Heart left ventricle (tissue), 16 donors: ENCODE data around the gene MRPL19. TPM values are rescaled to one million over a fixed set of nuclear protein-coding genes. Genes with fewer than 3 reads are reported as not detected.

Experiments
- ATAC-seq, 4 donors: fragments of 200-7000 bp; cut with Tn5 transposase; one replicate each; pipeline ENCODE4 v1.9.1; 2020 to 2022; ENCODE audit warnings: moderate library complexity in 4 of 4, mild to moderate bottlenecking in 3 of 4, moderate number of reproducible peaks in 1 of 4
- DNase-seq, 5 donors: peaks; one replicate each; pipeline ENCODE4 v3.0.0-alpha.2; 2020
- H3K27ac ChIP-seq, 12 donors: fragments of 200-600 bp; sonication (generic) in 4 of 12; one replicate each; pipeline versions ENCODE4 v1.5.0 to v1.8.0; 2016 to 2022; ENCODE audit warnings: mild to moderate bottlenecking in 2 of 12
- H3K27me3 ChIP-seq, 9 donors: fragments of 200-600 bp; sonication (generic) in 2 of 9; one replicate each; pipeline versions ENCODE4 v1.5.1 to v1.8.0; 2016 to 2022; ENCODE audit warnings: mild to moderate bottlenecking in 3 of 9
- H3K36me3 ChIP-seq, 9 donors: fragments of 200-600 bp; sonication (generic) in 2 of 9; one replicate each; pipeline versions ENCODE4 v1.5.0 to v1.8.0; 2018 to 2022; ENCODE audit warnings: mild to moderate bottlenecking in 2 of 9
- H3K4me1 ChIP-seq, 12 donors: fragments of 200-600 bp; sonication (generic) in 4 of 12; one replicate each; pipeline versions ENCODE4 v1.5.0 to v1.8.0; 2016 to 2022; ENCODE audit warnings: mild to moderate bottlenecking in 3 of 12
- H3K4me3 ChIP-seq, 12 donors: fragments of 200-600 bp; sonication (generic) in 4 of 12; one replicate each; pipeline versions ENCODE4 v1.5.0 to v1.8.0; 2017 to 2022; ENCODE audit warnings: mild to moderate bottlenecking in 9 of 12, moderate library complexity in 4 of 12
- H3K9me3 ChIP-seq, 12 donors: fragments of 200-600 bp; sonication (generic) in 4 of 12; one replicate each; pipeline versions ENCODE4 v1.5.0 to v1.8.0; 2016 to 2022; ENCODE audit warnings: mild to moderate bottlenecking in 1 of 12
- POLR2A ChIP-seq, 2 donors: fragments of 450-650 bp; IDR thresholded peaks; one replicate each; pipeline ENCODE4 v1.6.1; 2017; ENCODE audit warnings: antibody characterized with exemption in 2 of 2, mild to moderate bottlenecking in 2 of 2, moderate library complexity in 2 of 2
- WGBS, 4 donors: extraction: QIAGEN DNeasy Blood & Tissue Kit in 2 of 4; methylation state at CpG; one replicate each; pipeline versions ENCODE4 v1.1.5 to v1.1.7; 2013 to 2018; 5-methylcytosine and 5-hydroxymethylcytosine counted together
- intact Hi-C, 10 donors: fragments of 100-400 bp; cut with DNase I; formaldehyde crosslinking; loops; one replicate each; pipeline versions ENCODE4 v1.11.1 to v1.14.2; 2022
- long read RNA-seq, 3 donors: library from polyadenylated mRNA; unstranded; transcript quantifications; one replicate each; pipeline ENCODE4 v2.0.0, GENCODE V29; 2020 to 2021
- polyA plus RNA-seq, 2 donors: library from polyadenylated mRNA; stranded (reverse); fragments of 200-250 nt; gene quantifications; one replicate each; pipeline ENCODE4 v1.2.3, GENCODE V29; 2013
- total RNA-seq, 9 donors: library from RNA; depleted of rRNA in 2 of 9; stranded (reverse); fragments of >200 nt in 2 of 9; fragmentation: NEBNext Ultra II Directional in 3 of 9; extraction: Animal tissue kit (Norgen Biotek cat#: 25700) in 3 of 9; gene quantifications; one replicate each; pipeline versions ENCODE4 v1.1.0 to v1.2.4, GENCODE V29; 2016 to 2023
- TF ChIP-seq, protein P1 (sequence below), 12 donors: fragments of 200-600 bp; sonication (generic) in 4 of 12; IDR thresholded peaks; one replicate each; pipeline versions ENCODE4 v1.5.0 to v1.8.0; 2018 to 2022; ENCODE audit warnings: antibody characterized with exemption in 12 of 12, mild to moderate bottlenecking in 5 of 12
- donor health status: ischemic (EF 13 %, LVEDD 7.1; RV severe dilation, severe dysfunction).
- donor health status: healthy with polysubstance abuse.
- donor health status: DM: no; HTN: yes; CAD: no.
- donor health status: DM: no; HTN: no; CAD: no.
- donor health status: ischemic (EF 25% LVEDD 6.9; RV normal size, moderate dysfunction).
- donor health status: ischemic (EF 25% LVEDD 5.7; RV mildly dilated, moderate dysfunction).
- donor health status: healthy.
- donor health status: DM: yes; HTN: yes; CAD: no.
- donor health status: ischemic (EF 35%, LVEDD 5.7; RV mildly dilated, moderate dysfunction).
- donor health status: nonischemic (EF 11% LVEDD 7.7; RV severe dilation, severe dysfunction).
- donor health status: DM: yes; HTN: yes; CAD: no.
- donor health status: PGD.
- donor health status: ischemic (EF 29% LVEDD 5.4; RV normal size, mild dysfunction).
- donor health status: nonischemic (EF 23%, LVEDD 6.1; RV moderate dilation, normal function).

MRPL19 gene
- total RNA-seq, result 10 to 100 TPM; 40.7 to 82.8 (median 56.7) TPM
- polyA plus RNA-seq, result 10 to 100 TPM; 19.7 to 30.8 TPM
- long read RNA-seq, donor 1, transcript MRPL19-202 (6 exons, 3,479 nt), result major isoform, 37 of 50 reads
- long read RNA-seq, donor 1, partial matches to known transcripts, result 3 of 50 reads
- long read RNA-seq, donor 1, other reads (novel, unspliced or antisense), result 7 of 50 reads
- long read RNA-seq, donor 2, transcript MRPL19-202 (6 exons, 3,479 nt), result major isoform, 72 of 87 reads
- long read RNA-seq, donor 2, partial matches to known transcripts, result 2 of 87 reads
- long read RNA-seq, donor 2, other reads (novel, unspliced or antisense), result 9 of 87 reads
- long read RNA-seq, donor 3, transcript MRPL19-202 (6 exons, 3,479 nt), result major isoform, 32 of 41 reads
- long read RNA-seq, donor 3, partial matches to known transcripts, result 2 of 41 reads
- long read RNA-seq, donor 3, other reads (novel, unspliced or antisense), result 5 of 41 reads

DNA sequence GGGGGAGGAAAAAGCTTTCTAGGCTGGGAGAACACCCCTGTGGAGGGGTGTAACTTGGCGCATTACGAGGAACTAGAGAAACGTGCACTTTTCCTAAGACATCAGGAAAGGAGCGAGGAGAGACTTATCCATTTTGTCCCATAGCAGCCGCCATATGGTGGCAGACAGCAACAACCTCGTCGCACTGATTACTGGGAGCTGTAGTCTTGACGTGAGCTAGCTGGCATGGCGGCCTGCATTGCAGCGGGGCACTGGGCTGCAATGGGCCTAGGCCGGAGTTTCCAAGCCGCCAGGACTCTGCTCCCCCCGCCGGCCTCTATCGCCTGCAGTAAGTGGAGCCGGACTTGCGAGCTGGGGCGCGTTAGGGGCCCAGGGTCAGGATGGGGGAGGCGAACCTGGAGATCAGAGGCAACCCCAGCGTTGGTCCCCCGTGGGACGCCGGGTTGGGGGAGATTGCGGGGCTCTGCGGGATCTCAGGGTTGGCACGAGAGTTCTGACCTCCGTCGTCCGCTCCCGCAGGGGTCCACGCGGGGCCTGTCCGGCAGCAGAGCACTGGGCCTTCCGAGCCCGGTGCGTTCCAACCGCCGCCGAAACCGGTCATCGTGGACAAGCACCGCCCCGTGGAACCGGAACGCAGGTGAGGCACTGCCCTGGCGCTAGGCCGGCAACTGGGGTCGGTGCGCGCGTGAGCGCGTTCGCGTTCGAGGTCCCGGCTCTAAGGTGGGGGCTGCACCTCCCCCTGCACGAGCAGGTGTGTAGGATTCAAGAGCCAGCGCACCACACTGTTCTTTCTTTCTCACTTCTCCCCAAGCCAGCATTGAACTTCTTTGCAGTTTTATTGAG, at the start of gene MRPL19:
Gene MRPL19, plus strand, starts transcription at position 201 of the 843 bp plus-strand sequence. Its CDS starts 25 bp downstream, at position 226.
- peaks cover 0 to 35% (median 14%) of the 10 kb centered on the region in 9 donors for H3K36me3 ChIP-seq
- TF ChIP-seq, protein P1, sequence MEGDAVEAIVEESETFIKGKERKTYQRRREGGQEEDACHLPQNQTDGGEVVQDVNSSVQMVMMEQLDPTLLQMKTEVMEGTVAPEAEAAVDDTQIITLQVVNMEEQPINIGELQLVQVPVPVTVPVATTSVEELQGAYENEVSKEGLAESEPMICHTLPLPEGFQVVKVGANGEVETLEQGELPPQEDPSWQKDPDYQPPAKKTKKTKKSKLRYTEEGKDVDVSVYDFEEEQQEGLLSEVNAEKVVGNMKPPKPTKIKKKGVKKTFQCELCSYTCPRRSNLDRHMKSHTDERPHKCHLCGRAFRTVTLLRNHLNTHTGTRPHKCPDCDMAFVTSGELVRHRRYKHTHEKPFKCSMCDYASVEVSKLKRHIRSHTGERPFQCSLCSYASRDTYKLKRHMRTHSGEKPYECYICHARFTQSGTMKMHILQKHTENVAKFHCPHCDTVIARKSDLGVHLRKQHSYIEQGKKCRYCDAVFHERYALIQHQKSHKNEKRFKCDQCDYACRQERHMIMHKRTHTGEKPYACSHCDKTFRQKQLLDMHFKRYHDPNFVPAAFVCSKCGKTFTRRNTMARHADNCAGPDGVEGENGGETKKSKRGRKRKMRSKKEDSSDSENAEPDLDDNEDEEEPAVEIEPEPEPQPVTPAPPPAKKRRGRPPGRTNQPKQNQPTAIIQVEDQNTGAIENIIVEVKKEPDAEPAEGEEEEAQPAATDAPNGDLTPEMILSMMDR (IDR thresholded peaks at IDR 0.05), result no peak
- TF ChIP-seq POLR2A (IDR thresholded peaks at IDR 0.05), result peak in 1 of 2 donors; percentile 56
- H3K4me1 ChIP-seq, result peaks cover 0 to 24% (median 12%) of the 10 kb centered on the region in 12 donors
- peak within 1 kb of the TSS; percentile 71 to 97 (median 92) for H3K4me3 ChIP-seq
- peak within 1 kb of the TSS; percentile 18 to 88 (median 72) for H3K27ac ChIP-seq
- H3K27me3 ChIP-seq, result no peaks in the 10 kb centered on the region
- DNase-seq (peak; percentile 87 to 92 (median 90)), ATAC-seq (peak; percentile 98 to 100 (median 99))
- intact Hi-C loops, result loop anchor here in 4 of 10 donors (2.0 to 10.0 kb wide), 3 partner anchors 64 to 68 kb away; partner anchors contain the start of gene GCFC2 (in 4 of the 4)
- H3K9me3 ChIP-seq, result no peaks in the 10 kb centered on the region
- 0 to 2% (median 0%) methylated on average over 42 to 60 of the region's 60 CpGs for WGBS, 4 donors

DNA sequence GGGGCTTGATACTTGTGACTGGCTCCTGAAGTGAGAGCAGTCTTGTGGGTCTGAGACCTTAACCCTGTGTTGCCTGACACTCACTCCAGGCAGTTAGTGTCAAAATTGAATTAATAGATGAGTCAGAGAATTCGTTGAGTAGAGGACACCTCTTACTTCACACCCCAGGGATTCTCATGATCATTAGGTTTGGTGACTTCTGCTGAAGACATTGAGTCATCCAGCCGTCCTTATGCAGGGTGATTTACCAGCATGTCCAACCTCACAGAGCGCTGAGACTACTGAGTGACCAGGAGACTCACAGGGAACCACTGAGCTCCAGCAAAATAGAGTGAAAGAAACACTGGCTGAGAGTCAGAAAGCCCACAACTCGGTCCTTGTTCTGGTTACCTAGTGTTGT, 49.8 kb upstream of the MRPL19 start:
- DNase-seq, result no peak
- 83 to 91% (median 86%) methylated on average over 4 of the region's 4 CpGs for WGBS, 4 donors
- no peaks in the 10 kb centered on the region for H3K36me3 ChIP-seq

DNA sequence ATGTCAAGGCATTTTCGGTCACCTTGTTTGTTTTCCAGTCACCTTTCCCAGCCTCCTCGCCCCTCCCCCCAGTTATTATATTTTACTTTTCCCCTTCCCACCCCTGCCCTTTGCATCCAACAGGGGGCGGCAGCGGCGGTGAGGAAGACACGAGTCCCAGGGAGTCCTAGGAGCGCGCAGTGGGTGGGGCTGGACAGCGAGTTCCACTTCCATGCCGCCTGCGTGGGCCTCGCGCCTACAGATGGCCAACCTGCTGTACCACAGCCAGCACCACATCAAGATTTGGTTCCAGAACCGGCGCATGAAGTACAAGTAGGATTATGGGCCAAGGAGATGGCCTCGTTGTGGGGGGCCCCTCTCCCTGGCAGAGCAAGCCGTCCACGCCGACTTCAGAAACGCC, 48.6 kb upstream of the MRPL19 start:
- H3K9me3 ChIP-seq, result peaks cover 0 to 4% (median 0%) of the 10 kb centered on the region in 12 donors
- H3K27me3 ChIP-seq, result no peaks in the 10 kb centered on the region
- no peaks in the 10 kb centered on the region for H3K4me1 ChIP-seq
- 92 to 95% (median 94%) methylated on average over 20 of the region's 20 CpGs for WGBS, 4 donors
- no peak for TF ChIP-seq POLR2A (IDR thresholded peaks at IDR 0.05)
- TF ChIP-seq, protein P1 (IDR thresholded peaks at IDR 0.05), result no peak
- H3K4me3 ChIP-seq, result no peak overlapping the region
- ATAC-seq (no peak), DNase-seq (no peak)
- H3K36me3 ChIP-seq, result no peaks in the 10 kb centered on the region
- H3K27ac ChIP-seq, result no peak overlapping the region
- intact Hi-C loops, result no loop called here

More for the DNA sequence above, 49.8 kb upstream of the MRPL19 start:
- Histone ChIP-seq H3K4me1 (no peaks in the 10 kb centered on the region), H3K4me3 (no peak overlapping the region), H3K27ac (no peak overlapping the region), H3K27me3 (no peaks in the 10 kb centered on the region), H3K9me3 (peaks cover 0 to 4% (median 0%) of the 10 kb centered on the region in 12 donors)
- no peak for TF ChIP-seq POLR2A (IDR thresholded peaks at IDR 0.05)
- TF ChIP-seq, protein P1 (IDR thresholded peaks at IDR 0.05), result no peak
- no peak for ATAC-seq
- intact Hi-C loops, result no loop called here
